ENCODE measurements around the gene SEMA5B.

Gene SEMA5B, protein sequence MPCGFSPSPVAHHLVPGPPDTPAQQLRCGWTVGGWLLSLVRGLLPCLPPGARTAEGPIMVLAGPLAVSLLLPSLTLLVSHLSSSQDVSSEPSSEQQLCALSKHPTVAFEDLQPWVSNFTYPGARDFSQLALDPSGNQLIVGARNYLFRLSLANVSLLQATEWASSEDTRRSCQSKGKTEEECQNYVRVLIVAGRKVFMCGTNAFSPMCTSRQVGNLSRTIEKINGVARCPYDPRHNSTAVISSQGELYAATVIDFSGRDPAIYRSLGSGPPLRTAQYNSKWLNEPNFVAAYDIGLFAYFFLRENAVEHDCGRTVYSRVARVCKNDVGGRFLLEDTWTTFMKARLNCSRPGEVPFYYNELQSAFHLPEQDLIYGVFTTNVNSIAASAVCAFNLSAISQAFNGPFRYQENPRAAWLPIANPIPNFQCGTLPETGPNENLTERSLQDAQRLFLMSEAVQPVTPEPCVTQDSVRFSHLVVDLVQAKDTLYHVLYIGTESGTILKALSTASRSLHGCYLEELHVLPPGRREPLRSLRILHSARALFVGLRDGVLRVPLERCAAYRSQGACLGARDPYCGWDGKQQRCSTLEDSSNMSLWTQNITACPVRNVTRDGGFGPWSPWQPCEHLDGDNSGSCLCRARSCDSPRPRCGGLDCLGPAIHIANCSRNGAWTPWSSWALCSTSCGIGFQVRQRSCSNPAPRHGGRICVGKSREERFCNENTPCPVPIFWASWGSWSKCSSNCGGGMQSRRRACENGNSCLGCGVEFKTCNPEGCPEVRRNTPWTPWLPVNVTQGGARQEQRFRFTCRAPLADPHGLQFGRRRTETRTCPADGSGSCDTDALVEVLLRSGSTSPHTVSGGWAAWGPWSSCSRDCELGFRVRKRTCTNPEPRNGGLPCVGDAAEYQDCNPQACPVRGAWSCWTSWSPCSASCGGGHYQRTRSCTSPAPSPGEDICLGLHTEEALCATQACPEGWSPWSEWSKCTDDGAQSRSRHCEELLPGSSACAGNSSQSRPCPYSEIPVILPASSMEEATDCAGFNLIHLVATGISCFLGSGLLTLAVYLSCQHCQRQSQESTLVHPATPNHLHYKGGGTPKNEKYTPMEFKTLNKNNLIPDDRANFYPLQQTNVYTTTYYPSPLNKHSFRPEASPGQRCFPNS

DNA sequence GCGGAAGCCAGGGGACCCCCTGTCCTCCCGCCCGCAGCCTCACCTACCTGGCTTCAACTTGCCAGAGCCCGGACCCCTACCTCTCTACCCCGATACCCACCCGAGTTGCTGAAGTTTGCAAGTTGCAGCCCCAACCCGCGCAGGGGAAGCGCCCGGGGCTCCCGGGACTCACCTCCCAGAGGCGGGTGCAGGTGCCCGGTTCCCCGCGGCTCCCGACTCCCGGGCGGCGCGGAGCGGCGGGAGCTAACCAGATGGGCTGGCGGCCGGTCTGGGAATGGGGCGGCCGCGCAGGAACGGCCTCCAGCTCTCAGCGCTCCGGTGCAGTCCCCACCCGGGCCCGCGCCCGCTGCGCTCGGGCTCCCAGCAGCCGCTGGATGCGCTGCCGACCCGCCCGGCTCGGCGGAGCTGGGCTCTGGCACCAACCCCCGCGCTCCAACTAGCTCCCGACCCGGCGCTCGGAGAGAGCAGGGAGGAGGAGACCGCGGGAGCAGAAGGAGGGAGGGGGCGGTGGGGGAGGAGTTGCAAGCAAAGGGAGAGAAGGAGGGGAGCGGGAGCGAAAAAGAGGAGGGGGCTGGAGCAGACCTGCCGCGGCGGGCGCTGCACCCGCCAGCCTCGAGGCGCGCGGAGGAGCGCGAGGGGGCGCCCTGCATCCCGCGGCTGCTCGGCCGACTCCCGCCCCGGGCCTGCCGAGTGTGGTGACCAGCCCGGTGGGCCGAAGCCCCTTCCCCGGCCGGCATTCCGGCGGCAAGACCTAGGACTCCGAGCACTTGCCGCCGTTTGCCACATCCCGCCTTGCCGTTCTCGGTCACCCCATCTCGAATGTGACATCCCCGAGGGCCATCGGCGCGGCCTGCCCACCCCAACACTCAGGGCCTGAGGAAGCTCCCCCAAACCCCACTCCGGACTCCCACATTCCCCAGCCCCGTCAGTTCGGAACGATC, at the start of gene SEMA5B:
Gene SEMA5B, minus strand, starts transcription at position 472 of the 941 bp plus-strand sequence. CDS start 66,500 bp downstream, outside the sequence.
- no peak for DNase-seq

DNA sequence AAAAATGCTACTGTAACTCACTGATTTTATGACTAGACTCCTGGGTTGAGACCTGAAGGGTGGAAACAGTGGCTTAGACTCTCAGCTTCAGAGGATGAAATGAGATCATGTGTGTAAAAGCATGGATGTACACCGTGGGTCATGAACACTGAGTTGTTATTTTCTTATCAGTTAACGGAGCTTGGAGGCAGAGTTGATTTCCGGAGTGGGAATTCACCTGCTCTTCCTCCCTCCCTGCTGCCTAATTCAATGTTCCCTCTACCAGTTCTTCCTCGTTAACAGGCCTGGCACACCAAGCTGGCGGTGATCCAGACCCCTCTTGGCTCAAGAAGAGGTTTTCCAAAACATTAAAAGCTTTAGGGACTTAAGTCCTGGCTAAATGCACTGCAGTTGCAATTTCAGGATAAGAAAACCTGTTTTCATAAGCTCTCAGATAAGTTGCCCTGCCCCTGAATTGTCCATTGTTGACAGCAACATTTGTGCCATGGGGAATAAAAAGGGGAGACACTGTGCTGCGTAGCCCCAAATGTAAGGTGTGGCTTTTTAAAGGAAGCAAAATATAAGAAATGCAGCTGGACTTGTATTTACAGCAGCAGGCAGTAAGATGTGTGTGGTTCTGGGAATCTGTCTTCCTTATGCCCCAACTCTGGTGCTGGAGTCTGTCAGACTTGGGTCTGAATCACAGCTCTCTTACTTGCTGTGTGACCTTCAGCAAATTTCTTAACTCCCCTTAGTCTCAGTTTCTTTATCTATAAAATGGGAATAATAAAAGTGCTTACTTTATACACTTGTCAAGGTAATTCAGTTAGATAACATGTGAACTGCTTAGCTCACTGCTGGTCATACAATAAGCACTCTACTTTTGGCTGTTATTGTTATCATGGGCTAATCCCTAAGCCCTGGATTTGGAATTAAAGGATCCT, 49.2 kb upstream of the SEMA5B start:
- DNase-seq, result no peak

DNA sequence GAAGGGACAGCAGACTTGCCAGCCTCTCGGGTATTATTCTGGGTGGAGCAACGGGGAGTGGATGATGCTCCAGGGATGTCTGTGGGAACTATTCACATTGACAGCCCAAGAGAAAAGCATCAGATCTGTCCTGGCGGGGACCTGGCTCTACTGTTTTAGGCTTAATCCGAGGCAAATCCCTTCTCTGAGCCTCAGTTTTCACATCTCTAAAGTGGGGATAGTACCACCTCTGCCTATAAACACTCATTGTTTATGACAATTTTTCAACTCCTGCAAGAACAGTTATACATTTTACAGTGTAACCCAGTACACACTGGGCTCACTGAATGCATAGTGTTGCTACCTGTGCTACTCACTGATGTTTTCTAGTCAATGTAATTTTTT, 48.5 kb upstream of the SEMA5B start:
- DNase-seq, result no peak

DNA sequence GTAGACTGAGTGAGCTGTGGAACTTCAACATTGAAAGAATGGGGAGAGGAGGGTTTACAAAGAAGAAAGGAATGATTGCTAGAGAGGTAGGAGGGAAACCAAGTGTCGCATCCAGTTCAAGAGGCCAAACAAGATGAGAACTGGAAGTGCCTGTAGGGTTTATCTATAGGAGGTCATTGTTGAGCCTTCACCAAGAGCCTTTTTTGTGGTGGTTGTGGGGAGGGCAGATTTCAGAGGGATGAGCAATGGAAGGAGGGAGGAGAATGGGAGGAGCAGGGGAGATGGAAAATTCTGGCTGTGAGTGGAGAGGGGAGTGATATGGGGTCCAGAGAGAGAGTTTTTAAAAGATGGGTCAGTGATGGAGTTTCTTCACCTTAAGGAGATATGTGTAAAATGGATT, 47.8 kb upstream of the SEMA5B start:
- DNase-seq, result no peak

DNA sequence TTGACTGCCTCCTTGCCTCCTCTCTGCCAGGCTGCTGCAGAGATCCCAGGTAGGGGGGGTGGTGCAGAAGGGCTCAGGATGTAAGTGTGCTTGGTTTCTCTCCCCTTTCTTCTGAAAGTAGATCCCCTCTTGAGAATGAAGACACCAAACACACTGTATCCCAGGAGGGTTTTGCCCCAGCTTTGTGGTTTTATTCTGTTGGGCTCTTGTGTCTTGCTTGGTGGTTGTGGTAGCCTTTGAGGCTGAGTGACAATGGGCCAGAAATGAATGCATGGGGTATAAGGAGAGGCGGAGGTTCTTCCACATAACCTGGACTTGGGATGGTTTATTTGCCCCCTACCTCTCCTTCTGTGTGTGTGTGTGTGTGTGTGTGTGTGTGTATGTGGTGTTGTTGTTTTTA, 45.0 kb upstream of the SEMA5B start:
- DNase-seq, result no peak

DNA sequence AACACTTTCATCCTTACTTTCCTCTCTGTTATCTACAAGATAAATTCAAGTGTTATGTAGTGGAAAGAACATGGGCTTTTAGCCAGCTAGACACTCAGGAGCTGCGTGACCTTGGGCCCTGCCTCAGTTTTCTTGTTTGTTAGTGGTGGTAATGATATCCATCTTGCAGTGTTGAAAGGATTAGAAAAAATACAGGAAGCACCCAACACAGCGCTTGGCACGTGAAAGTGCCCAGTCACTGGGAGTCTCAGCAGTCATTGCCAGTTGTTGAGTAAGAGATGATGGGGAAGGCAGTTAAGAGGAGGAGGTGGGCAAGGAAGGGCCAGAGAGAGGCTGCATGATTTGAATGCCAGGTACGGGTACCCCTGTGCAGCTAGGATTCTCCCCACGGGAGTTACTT, 44.6 kb upstream of the SEMA5B start:
- no peak for DNase-seq

DNA sequence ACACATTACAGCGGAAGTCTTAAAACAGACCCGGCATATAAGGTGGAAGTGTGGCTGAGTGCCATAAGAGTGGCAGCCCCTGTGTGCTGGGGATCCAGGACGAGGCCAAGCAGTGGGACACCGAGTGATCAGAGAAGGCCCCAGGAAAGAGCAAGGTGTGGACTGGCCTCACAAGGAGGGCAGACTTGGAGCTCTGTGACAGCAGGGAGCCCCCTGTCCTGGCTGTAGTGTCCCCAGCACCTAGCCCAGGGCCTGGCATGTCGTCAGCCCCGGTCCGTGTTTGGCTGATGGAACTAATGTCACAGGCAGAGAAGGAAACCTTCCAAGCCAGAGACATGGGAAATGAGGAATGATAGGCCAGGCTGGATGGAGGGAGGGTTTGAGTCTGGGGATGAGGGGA, 44.0 kb upstream of the SEMA5B start:
- no peak for DNase-seq

DNA sequence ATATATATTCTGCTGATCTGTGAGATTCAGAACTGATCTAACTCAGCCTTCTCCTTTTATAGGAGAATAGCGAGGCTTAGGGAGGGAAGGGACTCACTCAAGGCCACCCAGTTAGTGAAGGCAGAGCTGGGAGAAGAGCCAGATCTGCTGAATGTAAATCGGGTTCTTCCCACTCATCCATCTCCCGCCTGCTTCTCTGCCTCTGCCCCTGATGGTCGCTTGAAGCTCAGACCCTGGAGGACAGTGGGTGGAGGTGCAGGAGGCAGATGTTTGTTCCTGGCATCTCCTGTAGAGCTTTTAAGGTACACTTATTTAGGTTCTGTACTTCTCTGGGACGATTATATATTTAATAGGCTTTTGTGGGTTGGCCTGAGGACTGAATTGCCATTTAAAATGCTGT, 43.6 kb upstream of the SEMA5B start:
- no peak for DNase-seq

DNA sequence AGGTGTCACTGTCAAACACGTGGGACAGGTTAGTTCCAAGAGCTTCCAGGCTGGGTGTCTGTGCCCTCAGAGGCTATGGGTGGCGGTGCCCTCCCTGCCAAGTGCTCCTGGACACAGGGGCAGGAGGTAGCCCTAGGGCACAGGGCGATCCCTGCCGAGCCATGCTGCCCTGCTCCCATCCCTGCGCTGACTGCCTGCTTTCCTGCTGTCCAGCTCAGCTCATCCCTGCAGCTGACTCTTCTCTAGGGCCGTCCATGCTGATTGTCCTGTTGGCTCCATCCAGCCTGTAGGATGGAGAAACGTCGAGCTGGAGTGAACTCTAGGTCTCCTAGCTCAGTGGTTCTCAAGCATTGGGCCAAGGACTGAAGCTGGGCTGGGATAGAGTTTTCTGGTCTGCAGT, 42.9 kb upstream of the SEMA5B start:
- no peak for DNase-seq

DNA sequence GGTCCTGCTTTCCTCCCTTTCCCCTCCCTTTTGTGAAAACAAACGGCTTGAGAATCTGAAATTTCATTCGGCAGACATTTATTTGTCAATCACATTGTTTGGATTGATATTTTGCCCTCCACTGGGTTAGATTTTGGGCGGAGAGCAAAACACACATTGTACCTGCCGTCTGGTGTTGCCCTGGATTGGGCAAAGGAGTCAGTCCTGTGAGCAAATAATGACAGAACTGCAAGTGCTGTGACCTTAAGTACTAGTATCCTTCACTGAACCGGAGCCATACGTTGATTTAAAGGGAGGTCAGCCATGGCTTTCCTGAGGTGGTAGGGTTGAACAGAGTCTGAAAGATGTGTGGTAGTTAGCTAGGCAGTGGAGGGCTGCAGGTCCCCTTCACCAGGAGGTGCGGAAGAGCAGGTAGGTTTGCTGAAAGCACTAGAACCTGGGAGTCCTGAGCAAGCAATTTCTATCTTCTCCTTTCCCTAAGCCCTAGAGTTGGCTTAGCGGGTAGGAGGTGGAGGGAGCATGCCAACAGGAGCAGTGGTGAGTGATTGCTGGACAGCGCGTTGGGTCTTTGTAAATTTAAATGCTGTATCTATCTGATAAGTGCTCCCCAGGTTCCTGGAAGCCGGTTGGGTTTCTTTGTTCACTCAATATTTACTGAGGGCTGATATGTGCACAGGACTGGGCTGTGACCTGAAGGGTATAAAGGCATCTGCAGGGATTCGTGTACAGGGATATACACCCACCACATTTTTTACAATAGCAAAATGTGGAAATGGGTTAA, 41.2 kb upstream of the SEMA5B start:
- no peak for DNase-seq

DNA sequence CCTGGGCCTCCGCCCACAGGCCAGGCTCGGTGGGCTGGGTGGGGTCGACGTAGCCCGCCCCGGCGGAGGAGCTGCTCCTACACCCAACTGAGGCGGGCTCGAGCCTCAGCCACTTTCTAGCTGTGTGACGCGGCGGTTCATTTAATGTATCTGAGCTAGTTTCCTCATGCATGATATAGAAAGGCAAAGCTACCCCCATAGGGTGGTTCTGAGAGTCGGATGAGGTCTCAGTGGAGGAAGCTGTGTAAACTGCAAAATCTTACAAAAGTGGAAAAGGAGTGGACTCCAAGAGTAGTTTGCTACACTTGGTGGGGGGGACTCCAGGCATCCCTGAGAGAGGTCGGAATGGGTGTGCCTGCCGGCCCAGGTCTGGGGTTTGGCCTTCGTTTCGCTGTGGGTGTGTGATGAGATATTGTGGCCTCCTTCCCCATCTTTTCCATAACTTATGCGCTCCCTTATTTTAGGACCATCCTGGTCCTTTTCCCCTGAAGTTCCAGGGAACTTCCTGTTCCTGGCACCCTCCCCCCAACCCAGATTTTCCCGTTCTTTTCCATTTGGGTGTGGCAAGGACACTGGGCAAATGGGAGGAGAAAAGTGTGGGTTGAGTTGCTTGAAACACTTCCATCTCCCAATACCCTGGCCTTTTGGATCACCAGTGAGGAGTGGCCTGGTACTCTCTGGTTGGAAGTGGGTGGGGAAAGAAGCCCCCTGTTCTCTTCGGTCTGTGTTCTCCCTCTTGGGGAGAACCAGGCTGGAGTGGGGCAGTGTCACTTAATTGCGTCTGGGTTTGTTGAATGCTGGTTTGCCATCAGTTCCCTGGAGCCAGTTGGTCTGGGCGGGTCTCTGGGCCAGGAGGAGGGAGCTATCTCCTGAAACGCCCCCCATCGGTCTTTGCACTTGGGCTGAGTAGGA, 40.4 kb upstream of the SEMA5B start:
- no peak for DNase-seq

DNA sequence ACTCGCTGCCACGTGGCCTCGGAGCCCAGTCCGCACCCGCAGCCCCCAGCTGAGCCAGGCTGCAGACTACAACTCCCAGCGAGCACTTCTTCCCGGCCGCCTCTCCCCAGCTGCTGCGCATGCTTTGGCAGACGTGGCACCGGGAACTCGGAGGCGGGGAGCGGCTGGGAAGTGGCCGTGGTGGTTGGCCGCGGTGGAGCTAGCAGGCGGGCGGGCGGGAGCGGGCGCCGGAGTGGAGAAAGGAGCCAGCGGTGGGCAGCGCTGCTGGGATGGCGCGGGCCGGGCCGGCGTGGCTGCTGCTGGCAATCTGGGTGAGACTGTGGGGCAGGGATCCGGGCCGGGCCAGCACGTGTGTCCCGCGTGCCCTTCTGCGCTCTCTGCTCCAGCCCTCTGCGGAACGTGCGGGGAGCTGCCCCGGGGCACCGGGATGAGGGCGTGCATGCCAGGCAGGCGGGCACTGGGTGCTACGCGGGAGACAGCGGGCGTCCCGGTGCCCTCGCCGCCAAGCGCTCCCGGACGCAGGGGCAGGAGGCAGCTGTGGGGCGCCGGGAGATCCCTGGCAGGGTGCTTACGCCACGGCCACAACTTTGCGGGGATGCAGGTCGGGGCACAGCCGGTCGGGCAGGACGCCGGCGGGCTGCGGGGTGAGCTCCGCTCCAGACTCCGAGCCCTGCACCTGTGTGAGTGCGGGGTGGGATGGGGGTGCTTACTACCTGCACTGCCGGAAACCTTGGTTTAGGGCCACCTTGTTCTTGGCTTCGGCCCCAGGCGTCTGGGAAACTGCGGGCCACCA, 39.5 kb upstream of the SEMA5B start, which contains the start of gene PDIA5:
Gene PDIA5, plus strand, starts transcription at position 130 of the 793 bp plus-strand sequence. Its CDS starts 140 bp downstream, at position 270.
- DNase-seq, result no peak

DNA sequence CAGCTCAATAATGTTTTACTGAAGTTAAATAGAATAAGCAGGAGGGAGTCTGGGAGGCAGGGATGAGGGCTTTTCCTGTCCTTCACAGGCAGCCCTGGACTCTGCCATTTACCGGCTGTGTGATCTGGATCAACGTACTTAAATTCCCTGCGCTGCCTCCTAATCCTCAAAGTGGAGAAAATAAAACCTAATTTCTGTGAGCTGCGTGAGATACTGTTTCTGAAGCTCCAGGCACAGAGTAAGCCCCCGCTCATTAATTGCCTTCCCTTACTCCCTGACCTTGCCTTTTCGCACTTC, 39.0 kb upstream of the SEMA5B start:
- no peak for DNase-seq

DNA sequence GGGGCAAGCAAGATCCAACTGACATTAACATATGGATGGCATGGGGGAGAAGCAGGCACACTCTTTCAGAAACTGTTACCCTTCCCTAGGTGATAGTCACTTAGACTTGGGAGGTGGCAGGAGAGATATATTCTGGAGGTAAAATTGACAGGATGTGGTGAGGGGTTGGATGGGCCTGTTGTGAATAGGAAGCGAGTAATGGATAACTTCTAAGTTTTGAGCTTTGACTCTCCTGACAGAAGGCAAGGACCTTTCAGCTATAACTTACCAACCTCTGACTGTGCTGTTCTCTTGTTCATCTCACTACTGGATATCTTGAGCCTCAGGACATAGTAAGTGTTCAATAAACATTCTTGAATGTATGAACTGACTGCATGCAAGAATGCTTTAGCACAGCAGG, 37.4 kb upstream of the SEMA5B start:
- no peak for DNase-seq

DNA sequence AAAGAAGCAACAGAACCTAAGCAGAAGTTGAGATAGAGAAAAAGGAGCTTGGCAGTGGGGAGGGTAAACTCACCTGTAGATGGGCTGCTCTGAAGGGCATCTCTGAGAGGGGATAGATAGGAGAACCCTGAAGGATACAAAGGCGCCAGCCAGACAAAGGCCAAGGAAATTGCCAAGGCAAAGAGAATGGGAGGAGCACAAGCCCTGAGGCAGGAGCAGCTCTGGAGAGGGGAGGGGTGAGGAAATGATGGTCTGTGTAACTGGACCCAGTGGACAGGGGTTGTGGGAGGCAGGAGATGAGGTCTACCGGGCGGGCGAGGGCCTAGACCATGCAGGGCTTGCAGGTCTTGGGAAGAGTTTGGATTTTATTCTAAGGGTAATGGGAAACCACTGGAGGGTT, 36.9 kb upstream of the SEMA5B start:
- DNase-seq, result no peak

DNA sequence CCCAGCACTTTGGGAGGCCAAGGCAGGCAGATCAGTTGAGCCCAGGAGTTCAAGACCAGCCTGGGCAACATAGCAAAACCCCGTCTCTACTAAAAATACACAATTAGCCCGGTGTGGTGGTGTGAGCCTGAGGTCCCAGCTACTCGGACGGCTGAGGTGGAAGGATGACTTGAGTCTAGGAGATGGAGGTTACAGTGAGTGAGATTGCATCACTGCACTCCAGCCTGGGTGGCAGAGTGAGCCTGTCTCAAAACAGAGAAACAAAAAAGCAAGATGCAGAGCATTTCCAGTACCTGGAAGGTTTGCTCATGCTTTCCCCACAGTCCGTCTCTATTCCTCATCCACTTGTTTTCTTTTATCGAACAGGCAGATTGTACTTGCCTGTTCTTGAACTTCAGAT, 35.5 kb upstream of the SEMA5B start:
- no peak for DNase-seq

DNA sequence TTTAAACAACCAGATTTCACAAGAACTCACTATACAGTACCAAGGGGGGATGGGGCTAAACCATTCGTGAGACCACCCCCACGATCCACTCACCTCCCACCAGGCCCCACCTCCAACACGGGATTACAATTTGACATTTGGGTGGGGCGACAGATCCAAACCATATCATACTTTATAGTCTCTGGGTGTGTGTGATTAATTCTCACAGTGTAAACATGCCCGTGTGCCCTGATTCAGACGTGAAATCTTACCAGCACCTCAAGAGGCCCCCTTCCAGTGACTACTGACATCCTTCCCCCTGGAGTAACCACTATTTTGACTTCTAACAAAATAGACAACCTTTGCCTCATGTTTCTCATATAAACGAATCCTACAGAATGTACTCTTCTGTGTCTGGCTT, 34.3 kb upstream of the SEMA5B start:
- DNase-seq, result no peak

DNA sequence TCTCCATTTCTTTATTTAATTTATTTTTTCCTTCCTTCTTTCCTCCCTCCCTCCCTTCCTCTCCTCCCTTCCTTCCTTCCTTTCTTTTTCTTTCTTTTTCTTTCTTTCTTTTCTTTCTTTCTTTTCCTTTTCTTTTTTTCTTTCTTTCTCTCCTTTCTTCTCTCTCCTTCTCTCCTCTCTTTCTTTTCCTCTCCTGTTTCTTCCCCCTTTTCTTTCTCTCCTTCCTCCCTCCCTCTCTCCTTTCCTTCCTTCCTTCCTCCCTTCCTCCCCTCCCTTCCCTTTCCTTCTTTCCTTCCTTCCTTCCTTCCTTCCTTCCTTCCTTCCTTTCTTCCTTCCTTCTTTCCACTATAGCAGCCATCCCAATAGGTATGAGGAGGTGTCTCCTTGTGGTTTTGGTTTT, 32.5 kb upstream of the SEMA5B start:
- DNase-seq, result no peak

DNA sequence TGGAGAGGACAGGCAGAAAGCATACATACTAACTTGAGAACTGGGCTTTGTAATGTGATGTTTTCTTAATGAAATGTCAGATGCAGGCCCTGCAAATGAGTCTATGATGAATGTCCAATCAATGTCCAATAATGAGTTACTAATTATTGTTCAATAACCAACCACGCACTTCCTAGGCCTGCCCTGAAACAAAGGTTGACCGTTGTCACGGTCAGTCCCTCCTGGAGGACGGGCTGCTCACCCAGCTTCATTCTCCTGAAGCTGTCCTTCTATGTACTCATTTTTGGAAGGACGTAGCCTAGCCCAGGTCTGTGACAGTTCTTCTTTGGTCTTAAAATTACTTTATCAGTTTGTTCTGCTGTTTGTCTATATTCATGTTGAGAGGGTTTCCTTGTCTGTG, 30.9 kb upstream of the SEMA5B start:
- DNase-seq, result no peak

Data from cortex of kidney (tissue), 1 donor.